A549 (cell line): ENCODE results near the gene RPH3AL. TPM values are rescaled to one million over a fixed set of nuclear protein-coding genes. Genes with fewer than 3 reads are reported as not detected.

Source experiments
- ATAC-seq, 2 experiments: fragments of 200-7000 bp in 1 of 2; fragments of >200 bp in 1 of 2; cut with Nextera tagmentation in 1 of 2; cut with Tn5 transposase in 1 of 2; 3 replicates each; pipeline versions ENCODE4 v1.8.0 to v1.9.1; 2018 to 2020; ENCODE audit warnings: mild to moderate bottlenecking in 1 of 2, moderate library complexity in 1 of 2
- CTCF ChIA-PET: fragments of 300-600 bp; sonication (Branson Sonifier 250); formaldehyde crosslinking; extraction: SDS; loops from one replicate; lab custom pipeline; 2021; ENCODE audit warnings: antibody characterized with exemption, inconsistent platforms; lab: Yijun Ruan, JAX
- POLR2A ChIA-PET: fragments of 350-600 bp; formaldehyde crosslinking; extraction: SDS; loops from one replicate; lab custom pipeline; 2021; ENCODE audit warnings: antibody characterized with exemption, inconsistent platforms; lab: Yijun Ruan, JAX
- DNase-seq, 2 experiments: peaks; one replicate each; pipeline versions ENCODE4 v3.0.0 to v3.0.0-alpha.2; 2011 to 2016; ENCODE audit warnings: low read depth in 1 of 2, low spot score in 1 of 2
- FAIRE-seq: peaks from 2 replicates; lab custom pipeline; 2011; peaks lifted over from hg19 to GRCh38; lab: Jason Lieb, UNC
- H3K27ac ChIP-seq, 2 experiments: fragments of >200 bp; sonication (Bioruptor Twin); formaldehyde crosslinking; 3 replicates each; pipeline ENCODE4 v1.5.1; 2016 to 2017
- H3K4me1 ChIP-seq: fragments of >200 bp; sonication (Bioruptor Twin); formaldehyde crosslinking; 3 replicates; pipeline ENCODE4 v1.6.1; 2016
- H3K4me2 ChIP-seq: fragments of >200 bp; sonication (Bioruptor Twin); formaldehyde crosslinking; 3 replicates; pipeline ENCODE4 v1.6.1; 2016
- H3K4me3 ChIP-seq: fragments of >200 bp; sonication (Bioruptor Twin); formaldehyde crosslinking; 3 replicates; pipeline ENCODE4 v1.5.1; 2016
- H3K9me3 ChIP-seq: fragments of >200 bp; sonication (Bioruptor Twin); formaldehyde crosslinking; 3 replicates; pipeline ENCODE4 v1.6.1; 2016
- CBX8 ChIP-seq: fragments of 200-600 bp; sonication (generic); IDR thresholded peaks from 2 replicates; pipeline ENCODE4 v1.6.1; 2016
- CEBPB ChIP-seq, 2 experiments: fragments of >200 bp in 1 of 2; sonication (Bioruptor Twin) in 1 of 2; formaldehyde crosslinking in 1 of 2; IDR thresholded peaks; 2 replicates each; pipeline ENCODE4 v1.6.1; 2012 to 2016
- CHD4 ChIP-seq: fragments of 200-600 bp; sonication (generic); IDR thresholded peaks from 2 replicates; pipeline ENCODE4 v1.6.1; 2016; ENCODE audit warnings: antibody characterized with exemption, mild to moderate bottlenecking, borderline replicate concordance
- E2F6 ChIP-seq: IDR thresholded peaks from 2 replicates; pipeline ENCODE4 v1.6.1; 2012; ENCODE audit warnings: low read depth, borderline replicate concordance
- EHF ChIP-seq: fragments of 250-450 bp; sonication (Bioruptor Pico); IDR thresholded peaks from 2 replicates; pipeline ENCODE4 v1.5.0; 2020; ENCODE audit warnings: mild to moderate bottlenecking
- EP300 ChIP-seq, 2 experiments: fragments of >200 bp; sonication (Bioruptor Twin); formaldehyde crosslinking; IDR thresholded peaks; 2 replicates in 1 of 2; 3 replicates in 1 of 2; pipeline ENCODE4 v1.6.1; 2016 to 2017
- FOXS1 ChIP-seq: fragments of 250-450 bp; sonication (Bioruptor Pico); IDR thresholded peaks from 2 replicates; pipeline ENCODE4 v1.5.0; 2020; ENCODE audit warnings: mild to moderate bottlenecking, moderate library complexity
- HDAC2 ChIP-seq: fragments of 200-600 bp; sonication (generic); IDR thresholded peaks from 2 replicates; pipeline ENCODE4 v1.6.1; 2016
- HEYL ChIP-seq: fragments of 250-450 bp; sonication (Bioruptor Pico); IDR thresholded peaks from 2 replicates; pipeline ENCODE4 v1.8.0; 2021; ENCODE audit warnings: mild to moderate bottlenecking, moderate library complexity
- HOXB5 ChIP-seq: fragments of 250-450 bp; sonication (Bioruptor Pico); IDR thresholded peaks from 2 replicates; pipeline ENCODE4 v1.5.0; 2020; ENCODE audit warnings: mild to moderate bottlenecking, moderate library complexity
- JUN ChIP-seq, 2 experiments: fragments of >200 bp; sonication (Bioruptor Twin); formaldehyde crosslinking; IDR thresholded peaks; 2 replicates in 1 of 2; 3 replicates in 1 of 2; pipeline ENCODE4 v1.6.1; 2016 to 2017
- MAFK ChIP-seq: fragments of 450-650 bp; IDR thresholded peaks from 2 replicates; pipeline ENCODE4 v1.6.1; 2014; ENCODE audit not compliant: partially characterized antibody
- NPAS2 ChIP-seq: fragments of 250-450 bp; sonication (Bioruptor Pico); IDR thresholded peaks from 2 replicates; pipeline ENCODE4 v1.8.0; 2022; ENCODE audit warnings: mild to moderate bottlenecking, moderate library complexity, borderline replicate concordance
- PHF8 ChIP-seq: fragments of 200-600 bp; sonication (generic); IDR thresholded peaks from 2 replicates; pipeline ENCODE4 v1.6.1; 2016; ENCODE audit warnings: low read depth, mild to moderate bottlenecking, antibody characterized with exemption, moderate library complexity, borderline replicate concordance
- RARB ChIP-seq: fragments of 250-450 bp; sonication (Bioruptor Pico); IDR thresholded peaks from 2 replicates; pipeline ENCODE4 v1.8.0; 2021; ENCODE audit warnings: mild to moderate bottlenecking, moderate library complexity
- REST ChIP-seq: fragments of 200-600 bp; sonication (generic); IDR thresholded peaks from 2 replicates; pipeline ENCODE4 v1.6.1; 2016; ENCODE audit warnings: antibody characterized with exemption, mild to moderate bottlenecking, moderate library complexity
- RNF2 ChIP-seq: fragments of 200-600 bp; sonication (generic); IDR thresholded peaks from 2 replicates; pipeline ENCODE4 v1.6.1; 2016; ENCODE audit warnings: low read depth, mild to moderate bottlenecking, antibody characterized with exemption, moderate library complexity, borderline replicate concordance
- ZC3H11A ChIP-seq: fragments of 450-650 bp; IDR thresholded peaks from 2 replicates; pipeline ENCODE4 v1.6.1; 2014; ENCODE audit warnings: antibody characterized with exemption, mild to moderate bottlenecking
- ZFP36 ChIP-seq: fragments of 450-650 bp; IDR thresholded peaks from 2 replicates; pipeline ENCODE4 v1.6.1; 2014; ENCODE audit warnings: borderline replicate concordance; ENCODE audit not compliant: partially characterized antibody
- ZNF302 ChIP-seq: fragments of 250-450 bp; sonication (Bioruptor Pico); IDR thresholded peaks from 2 replicates; pipeline ENCODE4 v1.9.0; 2021; ENCODE audit warnings: inconsistent platforms, mild to moderate bottlenecking, moderate library complexity
- ZSCAN20 ChIP-seq: fragments of 250-450 bp; sonication (Bioruptor Pico); IDR thresholded peaks from 2 replicates; pipeline ENCODE4 v1.8.0; 2022; ENCODE audit warnings: mild to moderate bottlenecking, moderate library complexity
- WGBS: methylation state at CpG from one replicate; pipeline ENCODE4 v1.1.6; 2017; ENCODE audit errors: missing lambda C conversion rate; 5-methylcytosine and 5-hydroxymethylcytosine counted together
- polyA plus RNA-seq, 4 experiments: library from polyadenylated mRNA; depleted of rRNA in 3 of 4; stranded (reverse); fragments of >200 nt; fragmentation: RNase III in 1 of 4; extraction: RNeasy Plus Mini Kit Qiagen cat#74134 plus additional on column Dnase treatment in 1 of 4; gene quantifications; 2 replicates in 3 of 4; 3 replicates in 1 of 4; pipeline ENCODE4 v1.2.3, GENCODE V29; 2011 to 2017
- TF ChIP-seq, protein P1 (sequence below): fragments of >200 bp; sonication (Bioruptor Twin); formaldehyde crosslinking; IDR thresholded peaks from 3 replicates; pipeline ENCODE4 v1.6.1; 2016

Gene RPH3AL
- polyA plus RNA-seq, 2 of the 4 experiments (the other 2 are of a cell fraction) = 23.3 to 31.1 TPM

GRCh38 chr17:249236-249993, 103.2 kb downstream of the RPH3AL start:
- ATAC-seq (no peak), FAIRE-seq (no peak), DNase-seq (no peak)
- no peaks in the 10 kb centered on the region for H3K9me3 ChIP-seq
- 92% methylated on average over 23 of the region's 24 CpGs for WGBS
- H3K4me1 ChIP-seq = no peaks in the 10 kb centered on the region
- ChIA-PET POLR2A (no interaction called here), CTCF (interaction anchor here (0.7 to 1.5 kb wide), 8 partner anchors 10 to 27 kb away, joined by 3 to 4 read pairs (median 4); no protein-coding TSS in a partner anchor)
- no peak overlapping the region for H3K27ac ChIP-seq
- no peak overlapping the region for H3K4me3 ChIP-seq
- H3K4me2 ChIP-seq = no peak overlapping the region
- no peak for TF ChIP-seq JUN (IDR thresholded peaks at IDR 0.05)

GRCh38 chr17:248337-249235, 104.0 kb downstream of the RPH3AL start:
- Histone ChIP-seq H3K4me1 (no peaks in the 10 kb centered on the region), H3K27ac (no peak overlapping the region), H3K4me2 (no peak overlapping the region), H3K9me3 (no peaks in the 10 kb centered on the region), H3K4me3 (no peak overlapping the region)
- FAIRE-seq (no peak), DNase-seq (no peak), ATAC-seq (no peak)
- no peak for TF ChIP-seq CHD4
- TF ChIP-seq ZSCAN20 (CRISPR knock-in tag) = no peak
- TF ChIP-seq HEYL (CRISPR knock-in tag) = no peak
- no peak for TF ChIP-seq PHF8
- no peak for TF ChIP-seq CEBPB (IDR thresholded peaks at IDR 0.05)
- peak; percentile 63 for TF ChIP-seq ZFP36
- 87% methylated on average over 8 of the region's 9 CpGs for WGBS
- ChIA-PET POLR2A (no interaction called here), CTCF (interaction anchor here (0.9 to 1.5 kb wide), 7 partner anchors 10 to 452 kb away, joined by 3 to 4 read pairs (median 4); no protein-coding TSS in a partner anchor)

DNA sequence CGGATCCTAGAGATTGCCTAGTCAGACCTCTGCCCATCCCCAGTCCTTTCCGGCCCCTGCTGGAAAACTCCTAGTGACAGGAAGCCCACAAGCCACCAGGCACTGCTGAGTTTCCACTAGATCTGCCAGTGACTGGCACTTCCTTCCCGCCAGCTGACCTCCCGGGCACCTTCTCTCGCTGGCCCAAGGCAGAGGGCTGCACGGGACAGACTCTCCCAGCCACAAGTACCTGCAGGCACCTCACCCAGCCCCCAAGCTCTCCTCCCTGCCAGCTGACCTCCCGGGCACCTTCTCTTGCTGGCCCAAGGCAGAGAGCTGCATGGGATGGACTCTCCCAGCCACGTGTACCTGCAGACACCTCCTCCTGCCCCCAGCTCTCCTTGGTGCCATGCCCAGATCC, 104.8 kb downstream of the RPH3AL start:
- TF ChIP-seq HDAC2 (no peak), PHF8 (no peak), ZNF302 (CRISPR knock-in tag) (no peak), FOXS1 (CRISPR knock-in tag) (no peak), NPAS2 (no peak), E2F6 (no peak), REST (no peak), MAFK (no peak), RARB (CRISPR knock-in tag) (no peak), HOXB5 (no peak), HEYL (CRISPR knock-in tag) (no peak), CBX8 (no peak), EP300 (IDR thresholded peaks at IDR 0.05) (no peak), RNF2 (no peak), ZC3H11A (no peak), EHF (CRISPR knock-in tag) (no peak), CEBPB (IDR thresholded peaks at IDR 0.05) (no peak)
- TF ChIP-seq, protein P1, sequence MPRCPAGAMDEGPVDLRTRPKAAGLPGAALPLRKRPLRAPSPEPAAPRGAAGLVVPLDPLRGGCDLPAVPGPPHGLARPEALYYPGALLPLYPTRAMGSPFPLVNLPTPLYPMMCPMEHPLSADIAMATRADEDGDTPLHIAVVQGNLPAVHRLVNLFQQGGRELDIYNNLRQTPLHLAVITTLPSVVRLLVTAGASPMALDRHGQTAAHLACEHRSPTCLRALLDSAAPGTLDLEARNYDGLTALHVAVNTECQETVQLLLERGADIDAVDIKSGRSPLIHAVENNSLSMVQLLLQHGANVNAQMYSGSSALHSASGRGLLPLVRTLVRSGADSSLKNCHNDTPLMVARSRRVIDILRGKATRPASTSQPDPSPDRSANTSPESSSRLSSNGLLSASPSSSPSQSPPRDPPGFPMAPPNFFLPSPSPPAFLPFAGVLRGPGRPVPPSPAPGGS = no peak
- Histone ChIP-seq H3K4me3 (no peak overlapping the region), H3K4me1 (no peaks in the 10 kb centered on the region), H3K27ac (0 out of 6 replicates have a peak overlapping the region, but pooled peaks of 1 of the 2 experiments have one; percentile 13), H3K9me3 (no peaks in the 10 kb centered on the region), H3K4me2 (no peak overlapping the region)
- POLR2A ChIA-PET = no interaction called here
- ATAC-seq (peak in 1 of 2 experiments; percentile 15; a peak in 3 of 6 replicates), FAIRE-seq (no peak), DNase-seq (no peak)
- 75% methylated on average over 8 of the region's 8 CpGs for WGBS
- CTCF ChIA-PET = interaction anchor here (0.9 to 1.3 kb wide), 2 partner anchors 19 to 46 kb away, joined by 3 to 4 read pairs; no protein-coding TSS in a partner anchor
